GM12878 (cell line): ENCODE measurements around the gene NF1.

Experiments
- CEBPB ChIP-seq, 2 experiments: fragments of 150-350 bp in 1 of 2; IDR thresholded peaks; 2 replicates each; pipeline ENCODE4 v1.6.1; 2012 to 2014; ENCODE audit warnings: low read depth in 2 of 2, low read length in 2 of 2, borderline replicate concordance in 1 of 2, inconsistent platforms in 1 of 2
- CHD2 ChIP-seq: IDR thresholded peaks from 2 replicates; pipeline ENCODE4 v1.6.1; 2011; ENCODE audit warnings: low read depth, low read length, improper control_type of control experiment, borderline replicate concordance
- CTCF ChIP-seq, 3 experiments: IDR thresholded peaks in 2 of 3; conservative IDR thresholded peaks in 1 of 3; 2 replicates each; pipeline ENCODE4 v1.5.1; 2011; ENCODE audit warnings: low read depth in 3 of 3, low read length in 3 of 3, mild to moderate bottlenecking in 3 of 3, control low read depth in 2 of 3, moderate library complexity in 2 of 3, inconsistent platforms in 1 of 3, mixed read lengths in 1 of 3; ENCODE audit not compliant: control insufficient read depth in 2 of 3, insufficient read depth in 1 of 3; ENCODE audit errors: extremely low read depth in 1 of 3
- EZH2 ChIP-seq: IDR thresholded peaks from 2 replicates; pipeline ENCODE4 v1.6.1; 2012; ENCODE audit warnings: low read depth, mild to moderate bottlenecking, control low read depth, inconsistent platforms, low read length, borderline replicate concordance; ENCODE audit not compliant: control insufficient read depth
- JUNB ChIP-seq: IDR thresholded peaks from 2 replicates; pipeline ENCODE4 v1.6.1; 2016; ENCODE audit warnings: antibody characterized with exemption, mild to moderate bottlenecking
- MTA2 ChIP-seq: fragments of 450-650 bp; IDR thresholded peaks from 2 replicates; pipeline ENCODE4 v1.6.1; 2016; ENCODE audit warnings: low read depth, mild to moderate bottlenecking, moderate library complexity
- NFYA ChIP-seq: IDR thresholded peaks from 2 replicates; pipeline ENCODE4 v1.6.1; 2011; ENCODE audit warnings: low read depth, mild to moderate bottlenecking, low read length, improper control_type of control experiment, borderline replicate concordance
- POLR2A ChIP-seq: IDR thresholded peaks from 2 replicates; pipeline ENCODE4 v1.6.1; 2011; ENCODE audit warnings: low read depth, mild to moderate bottlenecking, low read length
- POLR2AphosphoS5 ChIP-seq: IDR thresholded peaks from 2 replicates; pipeline ENCODE4 v1.6.1; 2011; ENCODE audit warnings: mild to moderate bottlenecking, low read length, inconsistent platforms
- TCF12 ChIP-seq: IDR thresholded peaks from 2 replicates; pipeline ENCODE4 v1.6.1; 2011; ENCODE audit warnings: low read depth, mild to moderate bottlenecking, low read length
- TF ChIP-seq, protein P1 (sequence below): IDR thresholded peaks from 2 replicates; pipeline ENCODE4 v1.6.1; 2011; ENCODE audit warnings: low read depth, low read length, improper control_type of control experiment, borderline replicate concordance
- TF ChIP-seq, protein P2 (sequence below): IDR thresholded peaks from 2 replicates; pipeline ENCODE4 v1.6.1; 2011; ENCODE audit warnings: borderline replicate concordance, low read depth, mild to moderate bottlenecking, moderate library complexity, mixed read lengths, low read length; ENCODE audit not compliant: insufficient read depth; ENCODE audit errors: extremely low read length

GRCh38 chr17:31397256-31397939 is 302.6 kb downstream of the NF1 start:
- TF ChIP-seq CHD2 (no peak), POLR2AphosphoS5 (no peak), MTA2 (no peak), CTCF (IDR thresholded peaks at IDR 0.05 in 2 of 3, conservative IDR thresholded peaks at IDR 0.05 in 1 of 3; ENCODE audit: control insufficient read depth in 2 of 3, extremely low read depth in 1 of 3, insufficient read depth in 1 of 3, low read depth in 3 of 3, low read length in 3 of 3) (no peak), NFYA (no peak), EZH2 (no peak), CEBPB (IDR thresholded peaks at IDR 0.05; ENCODE audit: borderline replicate concordance in 1 of 2, low read depth in 2 of 2, low read length in 2 of 2) (no peak), POLR2A (no peak), TCF12 (no peak), JUNB (no peak)
- TF ChIP-seq, protein P1, sequence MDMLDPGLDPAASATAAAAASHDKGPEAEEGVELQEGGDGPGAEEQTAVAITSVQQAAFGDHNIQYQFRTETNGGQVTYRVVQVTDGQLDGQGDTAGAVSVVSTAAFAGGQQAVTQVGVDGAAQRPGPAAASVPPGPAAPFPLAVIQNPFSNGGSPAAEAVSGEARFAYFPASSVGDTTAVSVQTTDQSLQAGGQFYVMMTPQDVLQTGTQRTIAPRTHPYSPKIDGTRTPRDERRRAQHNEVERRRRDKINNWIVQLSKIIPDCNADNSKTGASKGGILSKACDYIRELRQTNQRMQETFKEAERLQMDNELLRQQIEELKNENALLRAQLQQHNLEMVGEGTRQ = no peak
- TF ChIP-seq, protein P2, sequence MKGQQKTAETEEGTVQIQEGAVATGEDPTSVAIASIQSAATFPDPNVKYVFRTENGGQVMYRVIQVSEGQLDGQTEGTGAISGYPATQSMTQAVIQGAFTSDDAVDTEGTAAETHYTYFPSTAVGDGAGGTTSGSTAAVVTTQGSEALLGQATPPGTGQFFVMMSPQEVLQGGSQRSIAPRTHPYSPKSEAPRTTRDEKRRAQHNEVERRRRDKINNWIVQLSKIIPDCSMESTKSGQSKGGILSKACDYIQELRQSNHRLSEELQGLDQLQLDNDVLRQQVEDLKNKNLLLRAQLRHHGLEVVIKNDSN = no peak
